HG03342 (cell line): ENCODE measurements around the gene TLL1.

Experiments
- ATAC-seq: cut with Tn5 transposase; IDR thresholded peaks from one replicate; pipeline ENCODE4 v1.9.1; 2021; ENCODE audit warnings: mild to moderate bottlenecking, moderate library complexity; ENCODE audit not compliant: unreplicated experiment

The TLL1 gene

GRCh38 chr4:165872461-165873297 lies at the start of gene TLL1:
Gene TLL1 (plus strand): TSS chr4:165873237. CDS start chr4:165873905, 668 bp downstream.
- no peak for ATAC-seq

- ATAC-seq, result no peak
These were observed 46.9 kb upstream of the TLL1 start for GRCh38 chr4:165826166-165826565.

- no peak for ATAC-seq
These were observed 46.0 kb upstream of the TLL1 start for GRCh38 chr4:165827018-165827417.

- ATAC-seq, result no peak
These were observed 44.1 kb upstream of the TLL1 start for GRCh38 chr4:165828928-165829327.

- ATAC-seq, result no peak
These were observed 38.9 kb upstream of the TLL1 start for GRCh38 chr4:165834116-165834515.

- ATAC-seq, result no peak
These were observed 34.5 kb upstream of the TLL1 start for GRCh38 chr4:165838575-165838974.

GRCh38 chr4:165839615-165840333 lies 33.3 kb upstream of the TLL1 start:
- no peak for ATAC-seq

GRCh38 chr4:165842684-165843083 lies 30.4 kb upstream of the TLL1 start:
- no peak for ATAC-seq

- ATAC-seq, result no peak
These were observed 28.9 kb upstream of the TLL1 start for GRCh38 chr4:165844161-165844560.

- ATAC-seq, result no peak
These were observed 21.8 kb upstream of the TLL1 start for GRCh38 chr4:165851256-165851655.

- ATAC-seq, result no peak
These were observed 17.8 kb upstream of the TLL1 start for GRCh38 chr4:165855191-165855590.

- ATAC-seq, result no peak
These were observed 11.7 kb upstream of the TLL1 start for GRCh38 chr4:165861363-165861762.

GRCh38 chr4:165864271-165864670 lies 8.8 kb upstream of the TLL1 start:
- ATAC-seq, result no peak

- no peak for ATAC-seq
These were observed 6.9 kb upstream of the TLL1 start for GRCh38 chr4:165866019-165866650.

- no peak for ATAC-seq
These were observed 5.1 kb upstream of the TLL1 start for GRCh38 chr4:165867961-165868360.

GRCh38 chr4:165873298-165874071 lies 448 bp downstream of the TLL1 start:
- ATAC-seq, result no peak

- ATAC-seq, result no peak
These were observed 1.2 kb downstream of the TLL1 start for GRCh38 chr4:165874072-165874790.

- no peak for ATAC-seq
These were observed 1.8 kb downstream of the TLL1 start for GRCh38 chr4:165874791-165875371.

GRCh38 chr4:165875446-165875845 lies 2.4 kb downstream of the TLL1 start:
- no peak for ATAC-seq

GRCh38 chr4:165877286-165877685 lies 4.2 kb downstream of the TLL1 start:
- ATAC-seq, result no peak
